ENCODE data around the gene TRMT1. TPM values are rescaled to one million over a fixed set of nuclear protein-coding genes. Genes with fewer than 3 reads are reported as not detected.

Gene TRMT1
- total RNA-seq, 2 donors from 2014 or later: 21.9 to 24.1 TPM

- DNase-seq (ENCODE audit: low spot score): peak; percentile 82
- intact Hi-C loops (cut with DNase I): no loop called here
Measured at GRCh38 chr19:13104848-13105711, 11.5 kb downstream of the TRMT1 start.

GRCh38 chr19:13104360-13104847, 12.1 kb downstream of the TRMT1 start:
- intact Hi-C loops (cut with DNase I): no loop called here
- peak; percentile 92 for DNase-seq (ENCODE audit: low spot score)

- intact Hi-C loops (cut with DNase I): no loop called here
Measured at GRCh38 chr19:13103581-13104359, 12.8 kb downstream of the TRMT1 start.

GRCh38 chr19:13102666-13103580, 13.6 kb downstream of the TRMT1 start, which contains the start of gene LYL1:
Gene LYL1, minus strand, starts transcription at chr19:13102858. Its CDS starts 1,687 bp downstream, at chr19:13101171.
- intact Hi-C loops (cut with DNase I): no loop called here

More at GRCh38 chr19:13103581-13104359, 12.8 kb downstream of the TRMT1 start:
- DNase-seq (ENCODE audit: low spot score): peak; percentile 30

GRCh38 chr19:13102416-13102665, 14.2 kb downstream of the TRMT1 start:
- no peak for DNase-seq (ENCODE audit: low spot score)
- intact Hi-C loops (cut with DNase I): no loop called here

More at GRCh38 chr19:13102666-13103580, 13.6 kb downstream of the TRMT1 start, which contains the start of gene LYL1:
- peak; percentile 94 for DNase-seq (ENCODE audit: low spot score)

- DNase-seq (ENCODE audit: low spot score): peak; percentile 67
- intact Hi-C loops (cut with DNase I): no loop called here
Measured at GRCh38 chr19:13101590-13102415, 14.7 kb downstream of the TRMT1 start.

GRCh38 chr19:13100841-13101589, 15.5 kb downstream of the TRMT1 start:
- intact Hi-C loops (cut with DNase I): no loop called here
- peak; percentile 80 for DNase-seq (ENCODE audit: low spot score)

GRCh38 chr19:13100031-13100588, 16.4 kb downstream of the TRMT1 start:
- intact Hi-C loops (cut with DNase I): no loop called here
- DNase-seq (ENCODE audit: low spot score): no peak

GRCh38 chr19:13099073-13099999, 17.2 kb downstream of the TRMT1 start:
- intact Hi-C loops (cut with DNase I): loop anchor here in 1 of 2 donors (5.0 to 10.0 kb wide), 3 partner anchors 85 to 542 kb away; no protein-coding TSS in a partner anchor
- DNase-seq (ENCODE audit: low spot score): peak; percentile 94

GRCh38 chr19:13098277-13099072, 18.1 kb downstream of the TRMT1 start:
- intact Hi-C loops (cut with DNase I): loop anchor here in 1 of 2 donors (5.0 to 10.0 kb wide), 3 partner anchors 84 to 541 kb away; no protein-coding TSS in a partner anchor
- no peak for DNase-seq (ENCODE audit: low spot score)

GRCh38 chr19:13097463-13098258, 18.9 kb downstream of the TRMT1 start:
- DNase-seq (ENCODE audit: low spot score): peak; percentile 91
- intact Hi-C loops (cut with DNase I): loop anchor here in 1 of 2 donors (5.0 to 10.0 kb wide), 3 partner anchors 83 to 540 kb away; no protein-coding TSS in a partner anchor

GRCh38 chr19:13097033-13097462, 19.5 kb downstream of the TRMT1 start:
- no peak for DNase-seq (ENCODE audit: low spot score)
- intact Hi-C loops (cut with DNase I): loop anchor here in 1 of 2 donors (5.0 to 10.0 kb wide), 3 partner anchors 82 to 540 kb away; no protein-coding TSS in a partner anchor

- DNase-seq (ENCODE audit: low spot score): no peak
- intact Hi-C loops (cut with DNase I): loop anchor here (2.0 to 10.0 kb wide), 4 partner anchors 81 to 539 kb away; no protein-coding TSS in a partner anchor
Measured at GRCh38 chr19:13095934-13096927, 20.3 kb downstream of the TRMT1 start.
